Keratinocyte (primary cell): ENCODE measurements around the gene TBC1D9B.

Experiments used
- CTCF ChIP-seq, 3 experiments: IDR thresholded peaks in 1 of 3; conservative IDR thresholded peaks in 1 of 3; optimal IDR thresholded peaks in 1 of 3; 2 replicates in 2 of 3; 3 replicates in 1 of 3; pipeline versions ENCODE3 to v1.5.1; 2011; ENCODE audit warnings: low read length in 3 of 3, mild to moderate bottlenecking in 3 of 3, moderate library complexity in 2 of 3, control low read depth in 1 of 3, inconsistent platforms in 1 of 3; ENCODE audit not compliant: insufficient read depth in 2 of 3; ENCODE audit errors: extremely low read depth in 1 of 3
- EZH2 ChIP-seq: IDR thresholded peaks from one replicate; pipeline ENCODE4 v1.6.1; 2012; ENCODE audit warnings: inconsistent platforms, mild to moderate bottlenecking, low read length, moderate library complexity

GRCh38 chr5:179900206-179900605 is 7.5 kb downstream of the TBC1D9B start:
- TF ChIP-seq CTCF (optimal IDR thresholded peaks at IDR 0.05 in 1 of 3, IDR thresholded peaks at IDR 0.05 in 1 of 3, conservative IDR thresholded peaks at IDR 0.05 in 1 of 3; ENCODE audit: extremely low read depth in 1 of 3, insufficient read depth in 2 of 3, low read length in 3 of 3) (no peak), EZH2 (no peak)
